GM13976 (cell line): ENCODE results near the gene TPRG1.
A peak's percentile ranks its signal among the peaks of the same experiment; 100 is the strongest.

Experiments
- DNase-seq: peaks from one replicate; pipeline ENCODE4 v3.0.0; 2012; ENCODE audit warnings: low spot score
- CTCF ChIP-seq: IDR thresholded peaks from 2 replicates; pipeline ENCODE4 v1.5.1; 2012; ENCODE audit warnings: borderline replicate concordance, mild to moderate bottlenecking; ENCODE audit not compliant: insufficient read depth; ENCODE audit errors: extremely low read depth, missing control alignments, control extremely low read depth
- in situ Hi-C: fragments of 300-500 bp; cut with MboI; formaldehyde crosslinking; loops from one replicate; pipeline ENCODE4 v1.12.0; 2022; ENCODE audit warnings: low sequenced_read_pairs, mixed read lengths, inconsistent platforms; ENCODE audit not compliant: unreplicated experiment

The TPRG1 gene

DNA sequence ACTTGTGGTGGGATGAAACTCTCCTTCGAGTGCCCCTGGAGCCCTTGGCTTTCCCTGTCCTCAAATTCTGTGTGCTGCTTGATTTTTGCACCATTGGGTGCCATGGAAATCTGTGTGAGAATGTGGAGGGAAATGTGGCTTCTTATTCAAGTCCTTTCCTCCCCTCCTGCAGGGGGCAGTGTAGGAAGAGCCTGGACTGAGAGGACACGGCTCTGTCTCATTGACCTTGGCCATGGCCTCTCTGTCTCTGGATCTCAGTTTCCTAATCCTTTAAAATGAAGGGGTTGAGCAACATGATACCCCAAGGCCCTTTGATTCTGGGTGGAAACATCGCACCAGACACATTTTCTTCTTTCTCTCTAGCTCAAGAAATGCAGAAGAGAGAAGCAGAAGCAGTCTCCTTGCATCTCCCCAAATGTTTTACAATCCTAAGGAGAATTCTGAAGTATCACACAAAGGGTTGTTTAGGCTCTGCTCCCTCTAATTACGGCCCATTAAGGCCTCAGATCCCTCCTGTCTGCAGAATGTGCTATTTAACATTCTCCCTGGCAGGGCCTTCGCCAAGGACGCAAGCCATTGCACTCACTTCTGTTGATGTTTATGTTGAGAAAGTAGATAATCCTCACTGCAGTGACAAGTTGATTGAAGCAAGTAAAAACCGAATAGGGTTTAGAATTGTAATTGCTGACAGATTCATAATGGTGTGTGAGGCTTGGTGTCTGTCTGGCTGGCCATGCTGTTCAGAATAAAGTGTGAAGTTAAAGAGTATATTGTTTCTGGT is 169.1 kb downstream of the TPRG1 start:
- in situ Hi-C loops: no loop called here
- no peak for DNase-seq
- no peak for TF ChIP-seq CTCF

DNA sequence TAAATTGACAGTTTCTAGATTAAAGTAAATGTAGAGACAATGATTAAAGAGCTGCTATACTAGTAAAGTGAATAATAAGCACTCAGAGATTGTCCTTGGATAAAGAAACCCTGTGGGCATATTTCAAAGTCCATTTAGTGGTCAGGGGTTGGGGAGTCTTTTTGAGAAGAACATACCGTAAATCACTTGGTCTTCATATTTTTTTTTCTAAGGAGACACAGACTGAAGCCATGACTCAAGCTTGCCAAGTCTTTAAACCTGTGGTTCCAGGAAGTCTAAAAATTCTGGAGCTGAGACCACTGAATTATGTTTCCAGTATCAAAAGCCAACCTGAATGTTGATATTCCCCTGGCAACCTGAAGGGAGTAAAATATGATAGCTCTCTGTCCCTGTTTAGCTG is 171.0 kb downstream of the TPRG1 start:
- in situ Hi-C loops: no loop called here
- DNase-seq: no peak
- TF ChIP-seq CTCF: no peak

DNA sequence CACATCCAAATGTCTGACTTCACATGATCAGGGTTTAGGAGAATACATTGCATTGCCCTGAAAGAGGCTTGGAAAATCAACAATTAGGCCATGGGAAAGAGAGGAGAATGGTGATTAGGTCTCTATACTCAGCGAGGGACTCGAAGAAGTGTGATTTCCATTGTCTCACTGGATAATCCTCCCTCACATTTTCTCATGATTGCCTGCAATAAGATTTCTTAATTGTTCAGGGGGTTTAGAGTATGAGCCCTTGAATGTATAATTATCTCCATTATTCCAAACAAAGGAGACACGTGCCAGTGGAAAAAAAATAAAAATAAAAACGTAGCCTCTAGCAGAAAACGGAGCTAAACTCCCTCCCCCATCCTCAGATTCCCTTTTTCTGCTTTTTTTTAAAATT is 173.2 kb downstream of the TPRG1 start:
- in situ Hi-C loops: no loop called here
- no peak for TF ChIP-seq CTCF
- DNase-seq: no peak

DNA sequence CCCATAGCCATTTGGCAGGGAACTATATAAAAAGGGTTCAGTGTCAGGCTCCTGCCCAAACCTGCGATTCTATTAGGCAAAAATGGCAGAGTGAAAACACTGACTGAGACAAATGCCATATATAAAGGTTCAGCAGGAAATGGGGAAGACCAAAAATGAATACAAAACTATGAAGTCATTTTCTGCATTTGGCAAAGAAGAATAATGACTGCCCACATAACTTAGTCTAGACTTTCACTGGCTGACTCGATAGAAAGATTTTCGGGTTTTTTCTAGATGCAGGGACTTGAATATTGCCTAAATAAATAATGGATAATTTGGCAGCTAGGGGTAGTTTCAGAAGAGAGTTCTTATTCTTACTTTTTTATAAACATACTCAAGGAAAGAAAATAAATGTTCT is 178.0 kb downstream of the TPRG1 start:
- TF ChIP-seq CTCF: no peak
- in situ Hi-C loops: no loop called here
- DNase-seq: peak; percentile 42

- TF ChIP-seq CTCF: no peak
- in situ Hi-C loops: no loop called here
These were observed 181.7 kb downstream of the TPRG1 start for GRCh38 chr3:189353318-189353965.

DNA sequence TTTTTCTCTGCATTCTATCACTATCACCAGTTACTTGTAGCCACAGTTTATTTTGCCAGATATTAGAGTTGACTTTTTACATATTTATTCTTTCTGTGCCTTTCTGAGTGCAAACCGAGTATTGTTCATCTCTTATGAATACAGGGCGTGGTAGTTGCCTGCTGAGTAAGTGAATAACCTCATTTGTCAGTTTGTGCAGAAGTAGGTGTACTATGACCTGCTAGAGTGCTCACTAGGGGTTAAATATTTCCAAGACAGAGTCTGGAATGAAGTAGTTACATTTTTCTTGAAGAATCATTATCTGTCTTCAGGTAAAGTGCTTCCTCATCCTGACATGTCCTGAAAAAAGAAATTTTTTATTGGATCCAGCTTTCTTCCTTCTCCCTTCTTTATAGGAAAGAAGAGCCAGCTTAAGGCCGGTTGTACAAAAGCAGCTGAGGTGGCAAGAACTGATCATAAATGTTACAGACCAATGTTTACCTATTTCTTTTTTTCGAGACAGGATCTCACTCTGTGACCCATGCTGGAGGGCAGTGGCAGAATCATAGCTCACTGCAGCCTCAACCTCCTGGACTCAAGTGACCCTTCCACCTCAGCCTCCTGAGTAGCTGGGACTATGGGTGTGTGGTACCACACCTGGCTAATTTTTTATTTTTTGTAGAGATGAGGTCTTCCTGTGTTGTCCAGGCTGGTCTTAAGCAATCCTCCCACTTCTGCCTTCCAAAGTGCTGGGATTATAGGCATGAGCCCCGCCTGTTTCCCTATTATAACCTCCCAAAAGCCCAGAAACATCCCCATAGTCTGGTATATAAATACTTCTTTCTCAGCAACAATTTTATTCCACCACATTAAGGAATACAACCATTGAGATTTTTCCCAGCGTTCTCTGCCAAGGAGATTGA is 182.5 kb downstream of the TPRG1 start:
- in situ Hi-C loops: no loop called here
- no peak for DNase-seq
- no peak for TF ChIP-seq CTCF

More at GRCh38 chr3:189353318-189353965, 181.7 kb downstream of the TPRG1 start:
- DNase-seq: no peak
